ENCODE results near the gene PDE2A.

Gene PDE2A

DNA sequence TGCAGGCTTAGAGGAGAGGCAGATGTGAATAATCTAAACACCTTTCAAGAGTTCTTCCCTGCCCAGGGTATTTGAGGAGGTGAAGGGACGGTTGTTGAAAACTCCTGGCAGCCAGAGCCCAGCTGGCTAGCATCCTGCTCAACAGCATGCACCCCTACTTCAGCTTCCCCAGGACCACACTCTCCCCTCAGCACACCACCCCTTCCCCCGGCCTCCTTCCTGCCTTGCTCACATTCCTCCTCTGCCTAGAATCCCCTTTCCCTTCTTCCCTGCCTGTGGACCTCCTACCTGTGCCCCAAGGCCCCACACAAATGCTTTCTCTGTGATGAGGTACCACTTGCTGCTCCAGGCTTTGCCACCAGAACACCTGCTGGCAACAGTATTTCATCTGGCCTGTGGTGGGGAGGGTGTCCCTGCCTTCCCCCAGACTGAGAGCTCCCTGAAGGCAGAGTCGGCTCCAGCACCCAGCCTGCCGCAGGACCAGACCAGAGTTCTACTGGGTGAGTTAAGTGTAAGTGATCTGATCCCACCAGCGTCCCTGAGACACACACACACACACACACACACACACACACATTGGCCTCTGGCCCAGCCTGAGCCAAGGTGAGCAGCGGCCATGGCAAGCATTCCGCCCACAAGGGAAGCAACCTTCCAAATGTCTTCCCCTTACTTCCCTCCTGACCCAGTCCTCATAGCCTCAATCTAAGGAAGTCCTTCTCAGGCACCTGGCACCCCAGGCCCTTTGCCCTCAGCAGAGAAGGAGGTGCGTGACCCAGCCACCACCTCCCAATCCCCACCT lies 79.5 kb downstream of the PDE2A start:
- no peak for ATAC-seq
- TF ChIP-seq ESRRG (CRISPR knock-in tag; IDR thresholded peaks at IDR 0.05) = no peak
- TF ChIP-seq, protein P1, sequence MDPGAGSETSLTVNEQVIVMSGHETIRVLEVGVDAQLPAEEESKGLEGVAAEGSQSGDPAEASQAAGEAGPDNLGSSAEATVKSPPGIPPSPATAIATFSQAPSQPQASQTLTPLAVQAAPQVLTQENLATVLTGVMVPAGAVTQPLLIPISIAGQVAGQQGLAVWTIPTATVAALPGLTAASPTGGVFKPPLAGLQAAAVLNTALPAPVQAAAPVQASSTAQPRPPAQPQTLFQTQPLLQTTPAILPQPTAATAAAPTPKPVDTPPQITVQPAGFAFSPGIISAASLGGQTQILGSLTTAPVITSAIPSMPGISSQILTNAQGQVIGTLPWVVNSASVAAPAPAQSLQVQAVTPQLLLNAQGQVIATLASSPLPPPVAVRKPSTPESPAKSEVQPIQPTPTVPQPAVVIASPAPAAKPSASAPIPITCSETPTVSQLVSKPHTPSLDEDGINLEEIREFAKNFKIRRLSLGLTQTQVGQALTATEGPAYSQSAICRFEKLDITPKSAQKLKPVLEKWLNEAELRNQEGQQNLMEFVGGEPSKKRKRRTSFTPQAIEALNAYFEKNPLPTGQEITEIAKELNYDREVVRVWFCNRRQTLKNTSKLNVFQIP (CRISPR knock-in tag; IDR thresholded peaks at IDR 0.05; ENCODE audit: borderline replicate concordance, low read depth) = no peak
- TF ChIP-seq TOX (CRISPR knock-in tag; IDR thresholded peaks at IDR 0.05; ENCODE audit: borderline replicate concordance) = no peak
- no peak for TF ChIP-seq GLIS3 (CRISPR knock-in tag; IDR thresholded peaks at IDR 0.05)
- TF ChIP-seq, protein P2, sequence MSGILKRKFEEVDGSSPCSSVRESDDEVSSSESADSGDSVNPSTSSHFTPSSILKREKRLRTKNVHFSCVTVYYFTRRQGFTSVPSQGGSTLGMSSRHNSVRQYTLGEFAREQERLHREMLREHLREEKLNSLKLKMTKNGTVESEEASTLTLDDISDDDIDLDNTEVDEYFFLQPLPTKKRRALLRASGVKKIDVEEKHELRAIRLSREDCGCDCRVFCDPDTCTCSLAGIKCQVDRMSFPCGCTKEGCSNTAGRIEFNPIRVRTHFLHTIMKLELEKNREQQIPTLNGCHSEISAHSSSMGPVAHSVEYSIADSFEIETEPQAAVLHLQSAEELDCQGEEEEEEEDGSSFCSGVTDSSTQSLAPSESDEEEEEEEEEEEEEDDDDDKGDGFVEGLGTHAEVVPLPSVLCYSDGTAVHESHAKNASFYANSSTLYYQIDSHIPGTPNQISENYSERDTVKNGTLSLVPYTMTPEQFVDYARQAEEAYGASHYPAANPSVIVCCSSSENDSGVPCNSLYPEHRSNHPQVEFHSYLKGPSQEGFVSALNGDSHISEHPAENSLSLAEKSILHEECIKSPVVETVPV (CRISPR knock-in tag; IDR thresholded peaks at IDR 0.05) = no peak
- TF ChIP-seq SNAI2 (CRISPR knock-in tag; IDR thresholded peaks at IDR 0.05) = no peak
- no peak for TF ChIP-seq RARB (CRISPR knock-in tag; IDR thresholded peaks at IDR 0.05)
- TF ChIP-seq ZFP3 (CRISPR knock-in tag; IDR thresholded peaks at IDR 0.05) = no peak
- no peak for TF ChIP-seq ISL1 (CRISPR knock-in tag; IDR thresholded peaks at IDR 0.05)
- no peak for TF ChIP-seq OSR1 (CRISPR knock-in tag; IDR thresholded peaks at IDR 0.05)
- TF ChIP-seq PPARA (CRISPR knock-in tag; IDR thresholded peaks at IDR 0.05; ENCODE audit: borderline replicate concordance) = no peak
- no peak for TF ChIP-seq TCF4 (CRISPR knock-in tag; IDR thresholded peaks at IDR 0.05; ENCODE audit: borderline replicate concordance)
- TF ChIP-seq ZC3H10 (CRISPR knock-in tag; IDR thresholded peaks at IDR 0.05) = no peak
- TF ChIP-seq, protein P3, sequence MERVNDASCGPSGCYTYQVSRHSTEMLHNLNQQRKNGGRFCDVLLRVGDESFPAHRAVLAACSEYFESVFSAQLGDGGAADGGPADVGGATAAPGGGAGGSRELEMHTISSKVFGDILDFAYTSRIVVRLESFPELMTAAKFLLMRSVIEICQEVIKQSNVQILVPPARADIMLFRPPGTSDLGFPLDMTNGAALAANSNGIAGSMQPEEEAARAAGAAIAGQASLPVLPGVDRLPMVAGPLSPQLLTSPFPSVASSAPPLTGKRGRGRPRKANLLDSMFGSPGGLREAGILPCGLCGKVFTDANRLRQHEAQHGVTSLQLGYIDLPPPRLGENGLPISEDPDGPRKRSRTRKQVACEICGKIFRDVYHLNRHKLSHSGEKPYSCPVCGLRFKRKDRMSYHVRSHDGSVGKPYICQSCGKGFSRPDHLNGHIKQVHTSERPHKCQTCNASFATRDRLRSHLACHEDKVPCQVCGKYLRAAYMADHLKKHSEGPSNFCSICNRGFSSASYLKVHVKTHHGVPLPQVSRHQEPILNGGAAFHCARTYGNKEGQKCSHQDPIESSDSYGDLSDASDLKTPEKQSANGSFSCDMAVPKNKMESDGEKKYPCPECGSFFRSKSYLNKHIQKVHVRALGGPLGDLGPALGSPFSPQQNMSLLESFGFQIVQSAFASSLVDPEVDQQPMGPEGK (CRISPR knock-in tag; IDR thresholded peaks at IDR 0.05; ENCODE audit: borderline replicate concordance) = no peak
- TF ChIP-seq ARNTL (CRISPR knock-in tag; IDR thresholded peaks at IDR 0.05; ENCODE audit: borderline replicate concordance, low read depth) = no peak
- TF ChIP-seq, protein P4, sequence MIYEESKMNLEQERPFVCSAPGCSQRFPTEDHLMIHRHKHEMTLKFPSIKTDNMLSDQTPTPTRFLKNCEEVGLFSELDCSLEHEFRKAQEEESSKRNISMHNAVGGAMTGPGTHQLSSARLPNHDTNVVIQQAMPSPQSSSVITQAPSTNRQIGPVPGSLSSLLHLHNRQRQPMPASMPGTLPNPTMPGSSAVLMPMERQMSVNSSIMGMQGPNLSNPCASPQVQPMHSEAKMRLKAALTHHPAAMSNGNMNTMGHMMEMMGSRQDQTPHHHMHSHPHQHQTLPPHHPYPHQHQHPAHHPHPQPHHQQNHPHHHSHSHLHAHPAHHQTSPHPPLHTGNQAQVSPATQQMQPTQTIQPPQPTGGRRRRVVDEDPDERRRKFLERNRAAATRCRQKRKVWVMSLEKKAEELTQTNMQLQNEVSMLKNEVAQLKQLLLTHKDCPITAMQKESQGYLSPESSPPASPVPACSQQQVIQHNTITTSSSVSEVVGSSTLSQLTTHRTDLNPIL (CRISPR knock-in tag; IDR thresholded peaks at IDR 0.05; ENCODE audit: low read depth) = no peak
- no peak for TF ChIP-seq ZNF565 (CRISPR knock-in tag; conservative IDR thresholded peaks at IDR 0.05; ENCODE audit: low read depth)
- no peak for TF ChIP-seq ZNF70 (CRISPR knock-in tag; IDR thresholded peaks at IDR 0.05)

DNA sequence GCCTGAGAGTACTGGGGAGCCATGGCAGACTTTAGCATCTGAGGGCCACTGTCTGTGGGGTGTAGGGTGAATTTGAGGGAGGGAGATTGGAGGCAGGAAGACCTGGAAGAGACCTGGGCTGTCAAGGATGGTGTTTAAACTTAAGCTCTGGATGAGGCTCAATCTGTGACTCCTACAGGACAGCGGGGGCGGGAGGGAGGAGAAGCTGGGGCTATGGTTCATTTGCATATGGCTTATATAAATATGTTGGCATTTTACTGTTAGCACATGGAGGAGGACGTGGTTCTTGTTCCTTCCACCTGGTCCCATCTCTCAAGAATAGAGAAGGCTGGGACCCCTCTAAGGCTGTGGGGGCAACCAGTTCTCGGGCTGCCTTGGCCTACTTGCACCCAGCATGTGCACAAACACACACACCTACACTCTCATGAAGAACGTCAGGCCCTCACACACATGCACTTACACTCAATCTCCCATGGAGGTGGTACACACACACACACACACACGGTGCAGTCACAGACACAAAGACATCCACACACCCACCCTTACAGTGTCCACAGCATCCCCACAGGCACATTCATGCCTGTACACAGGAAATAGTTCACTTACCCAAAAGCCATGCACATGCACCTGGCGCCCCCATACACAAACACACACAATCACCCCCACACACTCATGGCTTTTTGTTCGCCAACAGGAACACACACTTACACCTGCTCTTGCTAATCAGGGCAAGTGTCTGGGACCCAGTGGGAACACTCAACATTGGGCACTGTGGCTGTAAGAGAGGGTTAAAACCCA lies 81.3 kb downstream of the PDE2A start:
- TF ChIP-seq ZFP30 (CRISPR knock-in tag; IDR thresholded peaks at IDR 0.05) = no peak
- TF ChIP-seq RARB (CRISPR knock-in tag; IDR thresholded peaks at IDR 0.05) = no peak
- no peak for TF ChIP-seq CSDC2 (CRISPR knock-in tag; IDR thresholded peaks at IDR 0.05)
- ATAC-seq = no peak

DNA sequence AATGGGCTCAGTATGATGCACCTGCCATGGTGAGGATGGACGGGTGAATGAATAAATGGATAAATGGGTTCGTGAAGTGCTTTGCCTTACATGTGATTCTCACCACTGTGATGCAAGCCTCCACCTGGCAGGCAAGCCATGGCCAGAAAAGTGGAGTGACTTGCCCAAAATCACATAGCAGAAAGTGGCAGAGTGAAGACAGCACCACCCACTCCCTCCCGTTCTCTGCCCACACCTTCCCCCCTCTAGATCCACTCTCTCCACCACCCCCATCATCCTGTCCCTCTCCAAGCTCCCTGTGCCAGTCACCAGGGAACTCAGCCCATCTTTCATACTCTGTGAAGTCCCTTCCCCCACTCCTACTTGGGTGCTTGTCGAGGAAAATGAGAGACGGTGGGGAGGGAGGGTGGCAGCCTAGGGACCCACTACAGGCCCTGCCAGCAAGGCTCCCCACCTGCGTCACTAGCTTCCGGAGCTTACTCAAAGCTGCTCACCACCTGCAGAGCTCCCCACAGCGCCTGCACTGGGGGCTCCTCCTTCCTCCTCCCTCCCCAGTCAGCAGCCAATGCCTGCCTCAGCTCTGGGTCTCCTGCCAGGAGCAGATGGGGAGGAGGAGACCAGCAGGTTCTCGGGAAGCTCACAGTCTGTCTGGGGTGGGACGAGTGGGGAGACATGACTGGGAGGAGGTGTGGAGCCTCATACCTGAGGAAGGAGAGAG lies 82.3 kb downstream of the PDE2A start:
- ATAC-seq = no peak
- TF ChIP-seq GLIS3 (CRISPR knock-in tag; IDR thresholded peaks at IDR 0.05) = no peak
- TF ChIP-seq ZFP3 (CRISPR knock-in tag; IDR thresholded peaks at IDR 0.05) = no peak
- no peak for TF ChIP-seq ZNF565 (CRISPR knock-in tag; conservative IDR thresholded peaks at IDR 0.05; ENCODE audit: low read depth)
- no peak for TF ChIP-seq TOX (CRISPR knock-in tag; IDR thresholded peaks at IDR 0.05; ENCODE audit: borderline replicate concordance)
- TF ChIP-seq TCF4 (CRISPR knock-in tag; IDR thresholded peaks at IDR 0.05; ENCODE audit: borderline replicate concordance) = no peak
- no peak for TF ChIP-seq ZC3H10 (CRISPR knock-in tag; IDR thresholded peaks at IDR 0.05)
- no peak for TF ChIP-seq SNAI2 (CRISPR knock-in tag; IDR thresholded peaks at IDR 0.05)
- TF ChIP-seq ESRRG (CRISPR knock-in tag; IDR thresholded peaks at IDR 0.05) = no peak
- TF ChIP-seq RARB (CRISPR knock-in tag; IDR thresholded peaks at IDR 0.05) = no peak
- TF ChIP-seq CSDC2 (CRISPR knock-in tag; IDR thresholded peaks at IDR 0.05) = no peak
- TF ChIP-seq BACH2 (CRISPR knock-in tag; IDR thresholded peaks at IDR 0.05; ENCODE audit: borderline replicate concordance) = no peak
- TF ChIP-seq, protein P3 (CRISPR knock-in tag; IDR thresholded peaks at IDR 0.05; ENCODE audit: borderline replicate concordance) = no peak
- TF ChIP-seq, protein P4 (CRISPR knock-in tag; IDR thresholded peaks at IDR 0.05; ENCODE audit: low read depth) = no peak
- no peak for TF ChIP-seq ZFP30 (CRISPR knock-in tag; IDR thresholded peaks at IDR 0.05)
- no peak for TF ChIP-seq PPARA (CRISPR knock-in tag; IDR thresholded peaks at IDR 0.05; ENCODE audit: borderline replicate concordance)
- no peak for TF ChIP-seq OSR1 (CRISPR knock-in tag; IDR thresholded peaks at IDR 0.05)

Measured in SK-N-SH treated with all-trans-retinoic acid at 6 μM for 48 hours (cell line).